DMS79 treated with DMSO at 0.1 percent for 48 hours (cell line): ENCODE results near the gene RNF183.
"Not testable (repeated sequence)": the region's sequence is repeated elsewhere in the genome, so short reads cannot be mapped to it uniquely, and the experiment has no call there.

Source experiments
- DNase-seq: peaks from one replicate; lab custom pipeline; 2025; lab: John Stamatoyannopoulos, UW

The RNF183 gene

DNA sequence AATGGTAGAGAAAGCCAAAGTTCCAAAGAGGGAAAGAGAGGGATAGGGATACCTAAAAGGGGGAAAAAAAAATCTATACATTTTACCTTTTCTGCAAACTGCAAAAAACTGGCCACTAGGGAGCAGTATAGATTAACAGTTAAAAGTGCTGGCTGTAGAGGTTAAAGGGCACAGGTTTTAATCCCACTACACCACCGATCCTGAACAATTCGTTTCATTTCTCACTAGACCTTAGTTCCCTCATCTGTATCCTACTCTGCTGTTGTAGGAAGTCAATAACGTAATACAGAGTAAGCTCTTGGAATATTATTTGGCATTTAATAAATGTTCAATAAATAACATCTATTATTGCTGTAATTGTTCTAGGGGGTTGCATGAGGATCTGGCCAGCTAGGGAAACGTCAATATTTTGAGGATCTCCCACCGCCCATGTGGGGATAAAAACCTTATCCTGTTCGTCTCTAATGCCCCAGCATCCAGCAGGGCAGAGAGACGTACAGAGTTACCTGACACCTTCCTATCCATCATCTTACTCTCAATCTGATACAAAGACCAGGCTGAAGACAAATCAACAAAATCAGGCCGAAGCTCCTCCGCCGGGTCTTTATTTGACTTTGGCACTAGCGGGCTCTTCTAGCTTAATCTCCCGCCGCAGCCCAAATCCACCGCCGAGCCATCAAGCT, 28.6 kb downstream of the RNF183 start:
- DNase-seq = peak; percentile 70

DNA sequence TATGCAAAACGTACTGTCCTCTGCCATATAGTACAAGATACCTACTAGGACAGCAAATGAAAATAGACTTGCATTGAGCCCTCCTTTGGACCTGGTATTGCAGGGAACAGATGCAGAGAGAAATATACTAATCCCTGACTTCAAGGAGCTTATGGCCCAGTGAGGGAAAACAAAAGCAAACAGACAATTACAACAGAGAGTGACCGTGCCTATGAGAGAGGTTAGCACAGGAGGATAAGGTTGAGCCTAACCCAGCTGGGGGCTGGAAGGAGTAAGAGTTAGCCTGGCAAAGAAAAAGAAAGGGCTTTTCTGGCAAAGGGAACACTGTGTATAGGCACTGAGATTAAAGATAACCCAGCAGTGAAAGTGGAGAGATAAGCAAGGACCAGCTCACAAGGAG, 33.3 kb downstream of the RNF183 start:
- DNase-seq = no peak

DNA sequence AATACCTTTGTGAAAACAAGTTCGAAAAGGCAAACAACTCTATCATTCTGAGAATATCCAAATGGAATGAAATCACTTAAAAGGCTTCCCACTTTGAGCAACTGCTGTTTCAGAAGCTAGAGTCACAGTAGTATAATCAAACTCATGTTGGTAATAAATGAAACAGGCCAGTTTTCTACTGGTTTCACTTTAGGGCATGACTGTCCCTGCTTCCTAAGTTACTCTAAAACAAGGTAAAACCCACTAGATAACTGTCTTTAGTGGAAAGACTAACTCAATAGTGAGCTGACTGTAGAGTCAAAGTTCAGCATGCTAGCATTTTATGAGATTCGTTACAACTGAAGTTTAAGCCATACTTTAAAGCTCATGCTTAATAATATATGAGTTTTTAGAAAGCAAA, 33.8 kb downstream of the RNF183 start:
- DNase-seq = no peak

DNA sequence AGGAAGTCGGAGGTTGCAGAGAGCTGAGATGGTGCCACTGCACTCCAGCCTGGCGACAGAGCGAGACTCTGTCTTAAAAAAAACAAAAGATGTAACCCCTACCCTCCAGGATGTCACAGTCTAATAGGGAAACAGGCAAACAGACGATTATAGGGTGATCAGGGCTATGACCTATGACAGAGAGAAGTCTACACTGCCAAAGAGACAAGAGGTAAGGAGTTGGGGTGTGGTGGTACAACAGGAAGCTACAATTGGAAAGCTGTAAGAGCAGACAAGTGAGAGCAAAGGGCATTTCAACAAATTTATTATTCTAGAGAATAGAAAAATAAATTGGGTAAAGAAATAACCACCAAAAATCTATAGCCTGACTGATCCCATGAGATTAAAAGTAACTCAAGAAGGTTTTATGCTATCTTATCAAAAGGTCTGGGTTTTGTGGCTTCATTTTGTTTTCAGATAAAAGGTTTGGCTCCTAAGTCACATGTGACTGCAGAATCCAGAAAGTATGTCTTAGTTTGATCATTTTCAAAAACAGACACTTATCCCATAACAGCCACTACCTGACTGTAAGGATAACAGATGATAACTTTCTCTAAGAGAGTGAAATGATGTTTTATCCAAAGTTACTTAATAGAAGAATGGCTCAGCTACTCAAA, 35.1 kb downstream of the RNF183 start:
- DNase-seq = no peak

DNA sequence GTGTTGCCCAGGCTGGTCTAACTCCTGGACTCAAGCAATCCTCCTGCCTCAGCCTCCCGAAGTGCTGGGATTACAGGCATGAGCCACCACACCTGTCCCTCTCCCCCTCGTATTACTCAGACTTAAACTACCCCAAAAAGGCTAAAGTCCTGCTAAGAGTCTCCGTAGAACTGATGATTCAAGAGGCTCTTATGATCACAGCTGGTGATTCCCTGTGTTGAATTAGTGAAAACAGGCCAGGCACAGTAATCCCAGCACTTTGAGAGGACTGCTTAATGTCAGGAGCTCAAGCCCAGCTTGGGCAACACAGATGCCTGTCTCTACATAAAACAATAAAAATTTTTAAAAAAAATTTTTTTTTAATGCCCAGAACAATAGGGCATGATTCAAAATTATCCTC, 37.0 kb downstream of the RNF183 start:
- no peak for DNase-seq

DNA sequence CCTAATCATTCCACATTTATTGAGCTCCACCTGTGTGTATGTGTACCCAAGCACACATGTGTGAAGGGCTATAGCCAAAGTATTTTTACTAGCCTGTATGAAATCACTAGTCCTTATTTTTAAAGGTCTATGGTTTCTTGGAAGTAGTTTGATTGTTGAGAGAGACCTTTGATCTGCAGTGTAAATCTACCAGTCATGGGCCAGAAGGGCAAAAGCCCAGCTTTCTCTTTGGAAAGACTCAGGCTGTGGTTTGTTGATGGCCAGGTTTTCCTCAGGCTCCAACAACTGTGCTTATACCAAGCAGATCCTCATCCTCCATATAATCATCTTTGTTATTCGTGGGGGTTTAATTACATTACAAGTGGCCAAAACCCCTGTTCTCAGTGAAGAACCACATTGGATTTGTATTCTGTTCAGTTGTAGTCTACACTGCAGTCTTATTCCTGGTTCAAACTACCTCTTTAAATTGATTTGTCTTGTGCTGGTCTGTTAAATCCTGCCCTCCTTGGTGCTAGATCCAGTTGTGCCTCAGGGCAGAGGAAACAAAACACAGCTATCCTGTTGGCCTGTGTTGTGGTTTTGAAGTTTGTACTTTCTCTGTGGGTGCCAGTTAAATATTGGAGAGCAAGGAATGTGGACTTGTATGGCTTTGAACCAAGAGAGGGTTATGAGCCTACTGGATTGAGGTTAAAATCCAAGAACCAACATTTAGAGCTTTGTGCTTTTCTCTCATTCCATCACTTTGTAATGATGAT, 41.1 kb downstream of the RNF183 start:
- DNase-seq = no peak

DNA sequence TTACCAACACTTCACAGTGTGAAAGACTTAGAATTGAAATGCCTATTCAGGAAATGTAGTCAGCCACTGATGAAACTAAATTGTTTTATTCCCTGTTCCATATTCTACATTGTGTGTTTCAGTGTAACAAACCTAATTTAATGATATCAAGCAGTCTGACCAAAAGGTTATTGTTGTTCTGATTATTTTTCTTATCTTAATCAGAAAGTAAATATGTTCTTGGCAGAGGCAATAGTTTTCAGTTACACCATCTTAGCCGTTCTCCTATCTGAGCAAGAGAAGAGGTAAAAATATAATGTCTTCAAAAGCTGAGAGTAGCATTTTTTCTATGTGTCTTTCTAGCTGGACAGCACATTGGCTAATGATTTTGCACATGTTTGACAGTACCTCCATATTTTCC, 44.9 kb downstream of the RNF183 start:
- DNase-seq = no peak

DNA sequence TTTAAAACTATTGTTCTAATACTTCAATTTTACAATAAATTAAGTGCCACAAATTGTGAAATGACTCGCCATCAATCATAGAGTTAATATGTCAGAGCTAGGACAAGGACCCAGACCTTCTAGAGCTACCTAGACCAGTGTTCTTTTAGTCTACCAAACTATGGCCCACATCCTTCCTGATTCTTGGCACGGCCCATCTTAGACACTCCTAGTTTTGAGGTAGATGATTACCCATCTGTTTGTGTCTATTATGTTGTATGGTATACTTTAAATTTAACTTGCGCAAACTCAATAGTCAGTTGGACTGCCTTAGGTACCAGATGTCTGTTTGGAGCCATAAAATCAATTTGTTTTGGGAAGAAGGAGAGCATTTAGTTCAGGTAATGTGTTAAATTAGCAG, 45.3 kb downstream of the RNF183 start:
- no peak for DNase-seq

DNA sequence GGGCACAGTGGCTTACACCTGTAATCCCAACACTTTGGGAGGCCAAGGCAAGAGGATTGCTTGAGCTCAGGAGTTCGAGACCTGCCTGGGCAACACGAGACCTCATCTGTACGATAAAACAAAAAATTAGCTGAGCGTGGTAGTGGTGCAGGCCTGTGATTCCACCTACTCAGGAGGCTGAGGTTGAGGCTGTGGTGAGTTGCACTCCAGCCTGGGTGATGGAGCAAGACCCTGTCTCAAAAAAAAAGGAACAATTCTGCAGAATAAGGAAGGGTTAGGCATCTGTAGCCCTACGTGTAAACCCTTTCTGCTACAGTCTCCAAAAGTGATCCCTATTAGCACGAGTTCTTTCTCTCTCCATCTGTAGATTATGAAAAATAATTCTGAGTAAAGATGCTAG, 47.7 kb downstream of the RNF183 start:
- no peak for DNase-seq

DNA sequence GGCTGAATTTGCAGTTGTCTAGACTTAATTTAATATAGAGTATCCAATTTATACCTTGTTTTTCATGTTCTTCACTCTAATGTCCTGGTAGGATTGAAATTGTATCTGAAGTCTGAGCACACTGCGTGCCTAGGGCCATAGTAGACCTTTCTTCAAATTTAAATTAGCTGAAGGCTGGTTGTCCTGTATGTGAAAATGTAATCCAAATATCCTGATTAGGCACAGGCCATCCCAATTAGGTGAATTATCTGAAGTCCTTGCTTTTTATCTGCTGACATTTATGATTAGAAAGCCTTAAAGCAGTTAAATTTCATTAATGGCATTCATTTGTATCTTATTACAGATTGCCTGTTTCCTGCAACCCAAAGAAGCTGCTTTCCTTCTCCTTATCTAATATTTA, 48.2 kb downstream of the RNF183 start:
- no peak for DNase-seq

DNA sequence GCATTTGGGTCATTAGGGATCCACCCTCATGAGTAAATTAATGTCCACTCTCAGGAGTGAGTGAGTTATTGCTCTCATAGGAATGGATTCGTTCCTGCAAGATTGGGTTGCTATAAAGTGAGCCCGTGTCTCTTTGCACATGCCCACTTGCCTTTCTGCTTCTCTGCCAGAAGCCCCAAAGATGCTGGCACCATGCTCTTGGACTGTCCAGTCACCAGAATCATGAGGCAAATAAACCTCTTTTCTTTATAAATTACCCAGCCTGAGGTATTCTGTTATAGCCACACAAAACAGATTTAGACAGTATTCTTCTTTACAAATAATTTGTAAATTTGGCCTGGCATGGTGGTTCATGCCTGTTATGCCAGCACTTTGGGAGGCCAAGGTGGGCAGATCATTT, 52.4 kb downstream of the RNF183 start:
- no peak for DNase-seq

DNA sequence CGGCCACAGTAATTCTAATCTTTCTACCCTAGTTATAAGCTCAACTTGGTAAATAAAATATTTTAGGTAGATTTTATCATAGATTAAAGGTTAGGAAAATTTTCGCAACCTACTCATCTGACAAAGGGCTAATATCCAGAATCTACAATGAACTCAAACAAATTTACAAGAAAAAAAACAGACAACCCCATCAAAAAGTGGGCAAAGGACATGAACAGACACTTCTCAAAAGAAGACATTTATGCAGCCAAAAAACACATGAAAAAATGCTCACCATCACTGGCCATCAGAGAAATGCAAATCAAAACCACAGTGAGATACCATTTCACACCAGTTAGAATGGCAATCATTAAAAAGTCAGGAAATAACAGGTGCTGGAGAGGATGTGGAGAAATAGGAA, 53.5 kb downstream of the RNF183 start:
- DNase-seq = not testable (repeated sequence)

DNA sequence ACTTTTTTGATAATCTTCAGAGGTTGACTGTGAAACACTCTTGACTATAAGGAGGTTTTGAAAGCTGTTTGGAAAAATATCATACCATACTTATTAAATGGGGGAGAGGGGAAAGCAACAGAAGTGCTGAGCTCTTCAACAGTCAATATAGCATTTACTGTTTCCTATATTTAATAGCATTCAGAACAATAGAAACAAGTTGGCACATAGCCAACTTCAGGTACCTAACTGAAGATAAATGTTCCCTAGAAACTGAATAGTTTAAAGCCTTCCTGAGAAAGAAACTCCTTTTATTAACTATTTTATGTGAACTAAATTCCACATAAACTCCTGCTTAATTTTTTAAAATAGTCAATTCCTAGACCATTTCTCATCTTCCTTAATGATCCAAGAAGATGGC, 55.5 kb downstream of the RNF183 start:
- DNase-seq = no peak
